A673 (cell line): Measurements from ENCODE around the gene RNF121.

ENCODE experiments used
- EZH2 ChIP-seq: fragments of 200-600 bp; sonication (generic); IDR thresholded peaks from 2 replicates; pipeline ENCODE4 v1.6.1; 2017; ENCODE audit warnings: borderline replicate concordance, low read depth, mild to moderate bottlenecking, mixed read lengths, antibody characterized with exemption, low read length; ENCODE audit not compliant: poor library complexity, severe bottlenecking
- TF ChIP-seq, protein P1 (sequence below): fragments of 300-800, 200-600 bp; sonication (generic); conservative IDR thresholded peaks from 2 replicates; pipeline ENCODE4 v1.5.1; 2017; ENCODE audit warnings: low read depth, mild to moderate bottlenecking, antibody characterized with exemption, low read length, moderate library complexity, mixed read lengths

GRCh38 chr11:72026090-72026489 is 97.2 kb downstream of the RNF121 start:
- TF ChIP-seq, protein P1, sequence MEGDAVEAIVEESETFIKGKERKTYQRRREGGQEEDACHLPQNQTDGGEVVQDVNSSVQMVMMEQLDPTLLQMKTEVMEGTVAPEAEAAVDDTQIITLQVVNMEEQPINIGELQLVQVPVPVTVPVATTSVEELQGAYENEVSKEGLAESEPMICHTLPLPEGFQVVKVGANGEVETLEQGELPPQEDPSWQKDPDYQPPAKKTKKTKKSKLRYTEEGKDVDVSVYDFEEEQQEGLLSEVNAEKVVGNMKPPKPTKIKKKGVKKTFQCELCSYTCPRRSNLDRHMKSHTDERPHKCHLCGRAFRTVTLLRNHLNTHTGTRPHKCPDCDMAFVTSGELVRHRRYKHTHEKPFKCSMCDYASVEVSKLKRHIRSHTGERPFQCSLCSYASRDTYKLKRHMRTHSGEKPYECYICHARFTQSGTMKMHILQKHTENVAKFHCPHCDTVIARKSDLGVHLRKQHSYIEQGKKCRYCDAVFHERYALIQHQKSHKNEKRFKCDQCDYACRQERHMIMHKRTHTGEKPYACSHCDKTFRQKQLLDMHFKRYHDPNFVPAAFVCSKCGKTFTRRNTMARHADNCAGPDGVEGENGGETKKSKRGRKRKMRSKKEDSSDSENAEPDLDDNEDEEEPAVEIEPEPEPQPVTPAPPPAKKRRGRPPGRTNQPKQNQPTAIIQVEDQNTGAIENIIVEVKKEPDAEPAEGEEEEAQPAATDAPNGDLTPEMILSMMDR: no peak
- TF ChIP-seq EZH2: no peak
